ENCODE data around the gene MOCS3. TPM values are rescaled to one million over a fixed set of nuclear protein-coding genes. Genes with fewer than 3 reads are reported as not detected.
A peak's percentile ranks its signal among the peaks of the same experiment; 100 is the strongest.

MOCS3 gene
- total RNA-seq, 5 donors from 2014 or later (not counting 1 experiment from before 2014, with no cell fraction given): 2.6 to 8.3 (median 7.6) TPM

GRCh38 chr20:50915424-50915823 lies 43.2 kb upstream of the MOCS3 start:
- Mint-ChIP-seq H3K9me3 (no peaks in the 10 kb centered on the region), H3K27ac (peak overlapping the region; percentile 23 to 72), H3K36me3 (peaks cover 14% of the 10 kb centered on the region), H3K4me1 (peaks cover 85 to 89% (median 89%) of the 10 kb centered on the region in 3 donors), H3K4me3 (no peak overlapping the region), H3K27me3 (no peaks in the 10 kb centered on the region)
- ChIA-PET CTCF (interaction anchor here (0.6 to 2.8 kb wide), 6 partner anchors 11 to 170 kb away, joined by 3 to 12 read pairs (median 7); partner anchors contain the start of genes ADNP (in 1 of the 2) and BCAS4 (in 1 of the 2)), POLR2A (interaction anchor here in 1 of 2 donors (0.6 to 0.7 kb wide), 2 partner anchors 14 to 121 kb away, joined by 3 to 4 read pairs; partner anchors contain the start of gene BCAS4)
- Histone ChIP-seq H3K9me3 (no peaks in the 10 kb centered on the region), H3K27ac (ENCODE audit: low read length) (no peak overlapping the region), H3K4me3 (ENCODE audit: control insufficient read depth in 1 of 2, extremely low read depth in 1 of 2, low read length in 1 of 2) (no peak overlapping the region), H3K27me3 (replicated peaks in 1 of 2; ENCODE audit: control insufficient read depth in 2 of 2, extremely low read depth in 1 of 2, insufficient read depth in 2 of 2, low read length in 1 of 2) (no peaks in the 10 kb centered on the region), H3K36me3 (ENCODE audit: control insufficient read depth in 2 of 2, extremely low read depth in 1 of 2, insufficient read depth in 1 of 2, low read length in 1 of 2) (peaks cover 2 to 3% of the 10 kb centered on the region in 2 donors), H3K4me1 (ENCODE audit: control insufficient read depth in 1 of 2, extremely low read depth in 1 of 2, insufficient read depth in 2 of 2, low read length in 2 of 2) (peaks cover 25 to 26% of the 10 kb centered on the region in 2 experiments)
- WGBS (ENCODE audit: insufficient coverage): 100% methylated on average over 2 of the region's 3 CpGs
- DNase-seq (no peak), ATAC-seq (replicated peaks in 1 of 4) (no peak)

DNA sequence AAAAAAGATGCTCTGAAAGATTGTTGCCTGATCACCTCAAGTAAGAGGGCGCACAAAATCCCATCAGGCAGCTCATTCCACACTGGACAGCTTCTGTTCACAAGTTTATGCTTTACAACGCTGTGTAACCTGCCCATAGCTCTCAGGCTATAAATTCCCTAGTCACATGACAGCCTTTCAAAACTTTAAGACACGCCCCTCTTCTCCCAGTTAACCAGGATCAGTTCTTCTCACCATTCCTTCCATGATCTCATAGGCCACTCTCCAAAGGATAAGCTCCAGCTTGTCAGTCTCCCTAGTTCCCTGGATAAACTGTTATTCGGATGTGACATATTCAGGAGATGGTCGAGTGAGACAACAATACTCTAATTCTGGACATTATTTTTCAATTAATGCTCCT lies 42.4 kb upstream of the MOCS3 start:
- Mint-ChIP-seq H3K4me3 (peak overlapping the region in 1 of 3 donors; percentile 28), H3K27me3 (no peaks in the 10 kb centered on the region), H3K9me3 (no peaks in the 10 kb centered on the region), H3K36me3 (peaks cover 14% of the 10 kb centered on the region), H3K4me1 (peaks cover 87 to 90% (median 89%) of the 10 kb centered on the region in 3 donors), H3K27ac (peak overlapping the region; percentile 4 to 41)
- DNase-seq (no peak), ATAC-seq (replicated peaks in 1 of 4) (no peak)
- CTCF ChIA-PET: interaction anchor here in 1 of 2 donors (1.2 to 2.8 kb wide), 3 partner anchors 10 to 125 kb away, joined by 5 to 11 read pairs (median 9); no protein-coding TSS in a partner anchor
- Histone ChIP-seq H3K36me3 (ENCODE audit: control insufficient read depth in 2 of 2, extremely low read depth in 1 of 2, insufficient read depth in 1 of 2, low read length in 1 of 2) (peaks cover 2 to 3% of the 10 kb centered on the region in 2 donors), H3K27me3 (replicated peaks in 1 of 2; ENCODE audit: control insufficient read depth in 2 of 2, extremely low read depth in 1 of 2, insufficient read depth in 2 of 2, low read length in 1 of 2) (no peaks in the 10 kb centered on the region), H3K4me1 (ENCODE audit: control insufficient read depth in 1 of 2, extremely low read depth in 1 of 2, insufficient read depth in 2 of 2, low read length in 2 of 2) (peaks cover 23 to 25% of the 10 kb centered on the region in 2 experiments), H3K9me3 (no peaks in the 10 kb centered on the region), H3K27ac (ENCODE audit: low read length) (no peak overlapping the region), H3K4me3 (ENCODE audit: control insufficient read depth in 1 of 2, extremely low read depth in 1 of 2, low read length in 1 of 2) (no peak overlapping the region)
- POLR2A ChIA-PET: interaction anchor here (0.6 to 0.9 kb wide), 2 partner anchors 12 to 16 kb away, joined by 3 to 12 read pairs; no protein-coding TSS in a partner anchor
- 80% methylated on average over 3 of the region's 5 CpGs for WGBS (ENCODE audit: insufficient coverage)

DNA sequence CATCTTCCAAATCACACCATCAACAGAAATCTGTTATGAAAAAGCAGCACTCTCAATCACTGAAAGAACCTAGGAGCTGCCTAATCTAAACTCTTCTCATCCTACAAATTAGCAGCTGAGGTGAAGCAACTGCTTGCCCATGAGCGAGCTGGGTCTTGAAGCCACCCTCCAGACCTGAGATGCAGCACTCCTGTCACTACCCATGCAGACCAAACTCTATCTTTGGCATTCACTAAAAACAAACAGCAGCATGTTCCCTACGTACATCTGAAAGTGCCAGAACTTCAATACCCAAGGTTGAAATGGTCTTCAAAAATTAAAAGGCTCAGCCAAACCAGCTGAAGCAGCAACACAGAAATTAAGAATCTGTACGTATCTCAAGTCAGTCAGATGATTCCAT lies 41.7 kb upstream of the MOCS3 start:
- H3K9me3 Mint-ChIP-seq: no peaks in the 10 kb centered on the region
- H3K4me1 Mint-ChIP-seq: peaks cover 87 to 90% (median 89%) of the 10 kb centered on the region in 3 donors
- Histone ChIP-seq H3K36me3 (ENCODE audit: control insufficient read depth in 2 of 2, extremely low read depth in 1 of 2, insufficient read depth in 1 of 2, low read length in 1 of 2) (peaks cover 2 to 3% of the 10 kb centered on the region in 2 donors), H3K27me3 (replicated peaks in 1 of 2; ENCODE audit: control insufficient read depth in 2 of 2, extremely low read depth in 1 of 2, insufficient read depth in 2 of 2, low read length in 1 of 2) (no peaks in the 10 kb centered on the region), H3K9me3 (no peaks in the 10 kb centered on the region), H3K4me1 (ENCODE audit: control insufficient read depth in 1 of 2, extremely low read depth in 1 of 2, insufficient read depth in 2 of 2, low read length in 2 of 2) (peaks cover 25 to 26% of the 10 kb centered on the region in 2 experiments), H3K4me3 (ENCODE audit: control insufficient read depth in 1 of 2, extremely low read depth in 1 of 2, low read length in 1 of 2) (no peak overlapping the region), H3K27ac (ENCODE audit: low read length) (no peak overlapping the region)
- peak overlapping the region; percentile 51 to 74 for H3K27ac Mint-ChIP-seq
- no peak for DNase-seq
- ChIA-PET POLR2A (interaction anchor here in 1 of 2 donors (0.9 to 1.2 kb wide), 2 partner anchors 11 to 41 kb away, joined by 3 read pairs; no protein-coding TSS in a partner anchor), CTCF (interaction anchor here in 1 of 2 donors (1.2 to 2.8 kb wide), 2 partner anchors 9 to 126 kb away, joined by 5 to 11 read pairs; no protein-coding TSS in a partner anchor)
- no peaks in the 10 kb centered on the region for H3K27me3 Mint-ChIP-seq
- 90% methylated on average over 3 of the region's 3 CpGs for WGBS (ENCODE audit: insufficient coverage)
- peak overlapping the region in 1 of 3 donors; percentile 23 for H3K4me3 Mint-ChIP-seq
- H3K36me3 Mint-ChIP-seq: peaks cover 14% of the 10 kb centered on the region
- no peak for ATAC-seq (replicated peaks in 1 of 4)

GRCh38 chr20:50918403-50918802 lies 40.2 kb upstream of the MOCS3 start:
- peaks cover 11% of the 10 kb centered on the region for H3K36me3 Mint-ChIP-seq
- H3K9me3 ChIP-seq: no peaks in the 10 kb centered on the region
- peaks cover 91 to 94% (median 92%) of the 10 kb centered on the region in 3 donors for H3K4me1 Mint-ChIP-seq
- peaks cover 2 to 3% of the 10 kb centered on the region in 2 donors for H3K36me3 ChIP-seq (ENCODE audit: control insufficient read depth in 2 of 2, extremely low read depth in 1 of 2, insufficient read depth in 1 of 2, low read length in 1 of 2)
- ChIA-PET POLR2A (no interaction called here), CTCF (interaction anchor here in 1 of 2 donors (3.6 kb wide), 1 partner anchor 11 kb away, joined by 32 read pairs; the partner anchor contains the start of gene ADNP)
- H3K27me3 Mint-ChIP-seq: no peaks in the 10 kb centered on the region
- H3K27ac ChIP-seq (ENCODE audit: low read length): no peak overlapping the region
- no peak overlapping the region for H3K4me3 Mint-ChIP-seq
- H3K27ac Mint-ChIP-seq: no peak overlapping the region
- DNase-seq: no peak
- H3K4me3 ChIP-seq (ENCODE audit: control insufficient read depth in 1 of 2, extremely low read depth in 1 of 2, low read length in 1 of 2): no peak overlapping the region
- H3K4me1 ChIP-seq (ENCODE audit: control insufficient read depth in 1 of 2, extremely low read depth in 1 of 2, insufficient read depth in 2 of 2, low read length in 2 of 2): peaks cover 27 to 28% of the 10 kb centered on the region in 2 experiments
- no peak for ATAC-seq (replicated peaks in 1 of 4)
- no CpG with 5 or more reads among the region's 3 CpGs for whole genome bisulfite sequencing (ENCODE audit: insufficient coverage)
- H3K9me3 Mint-ChIP-seq: no peaks in the 10 kb centered on the region
- no peaks in the 10 kb centered on the region for H3K27me3 ChIP-seq (replicated peaks in 1 of 2; ENCODE audit: control insufficient read depth in 2 of 2, extremely low read depth in 1 of 2, insufficient read depth in 2 of 2, low read length in 1 of 2)

DNA sequence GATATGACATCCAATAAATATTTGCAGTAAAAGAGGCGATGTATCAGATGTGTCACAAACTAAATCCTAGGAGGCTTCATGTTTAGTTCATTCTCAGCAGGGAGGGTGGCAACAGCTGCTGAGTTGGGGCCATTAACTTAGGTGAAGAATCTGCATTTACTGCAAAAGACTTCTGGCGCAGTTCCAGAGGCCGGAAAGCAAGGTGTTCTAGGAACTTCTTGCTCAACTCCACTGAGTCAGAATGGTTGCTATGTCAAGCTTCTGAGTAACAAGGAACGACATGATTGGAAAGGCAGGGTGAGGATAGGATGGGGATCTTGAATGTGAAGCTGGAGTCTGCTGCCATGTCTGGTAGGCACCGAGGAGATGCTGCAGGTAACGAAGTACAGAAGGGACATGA lies 39.1 kb upstream of the MOCS3 start:
- H3K36me3 Mint-ChIP-seq: peaks cover 5% of the 10 kb centered on the region
- peak overlapping the region in 1 of 2 donors; percentile 7 for H3K27ac Mint-ChIP-seq
- peaks cover 88 to 94% (median 91%) of the 10 kb centered on the region in 3 donors for H3K4me1 Mint-ChIP-seq

DNA sequence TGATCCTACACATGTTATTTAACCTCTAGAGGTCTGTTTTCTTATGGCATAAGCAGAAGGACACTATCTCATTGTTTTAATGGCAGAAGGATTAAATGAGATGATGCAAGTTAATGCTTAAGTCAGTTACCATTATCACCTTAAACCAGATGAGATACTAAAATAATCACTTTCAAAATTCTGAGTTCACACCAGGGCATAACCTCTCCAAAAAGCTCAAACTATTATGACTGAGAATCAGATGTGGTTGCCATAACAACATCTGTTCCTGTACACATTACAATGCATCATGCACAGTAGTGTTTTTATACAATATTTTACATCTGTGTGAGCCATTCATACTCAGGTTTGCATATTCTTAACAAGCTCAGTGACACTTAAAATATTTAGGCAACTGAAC lies 37.6 kb upstream of the MOCS3 start:
- peak in 1 of 35 experiments; percentile 41 for DNase-seq
- Mint-ChIP-seq H3K9me3 (no peaks in the 10 kb centered on the region), H3K4me1 (peaks cover 90 to 97% (median 93%) of the 10 kb centered on the region in 3 donors), H3K27me3 (no peaks in the 10 kb centered on the region), H3K36me3 (peaks cover 9% of the 10 kb centered on the region), H3K27ac (peak overlapping the region in 1 of 2 donors; percentile 64), H3K4me3 (peak overlapping the region in 1 of 3 donors; percentile 22)
- no peak overlapping the region for H3K27ac ChIP-seq (ENCODE audit: low read length)
- H3K4me3 ChIP-seq (ENCODE audit: control insufficient read depth in 1 of 2, extremely low read depth in 1 of 2, low read length in 1 of 2): no peak overlapping the region
- no peaks in the 10 kb centered on the region for H3K27me3 ChIP-seq (replicated peaks in 1 of 2; ENCODE audit: control insufficient read depth in 2 of 2, extremely low read depth in 1 of 2, insufficient read depth in 2 of 2, low read length in 1 of 2)
- ChIA-PET CTCF (interaction anchor here in 1 of 2 donors (0.6 to 3.6 kb wide), 3 partner anchors 9 to 129 kb away, joined by 7 to 32 read pairs (median 8); partner anchors contain the start of genes ADNP and BCAS4), POLR2A (interaction anchor here (0.6 to 1.3 kb wide), 3 partner anchors 10 to 49 kb away, joined by 3 to 7 read pairs (median 4); partner anchors contain the start of gene ADNP (in 1 of the 2))
- no peaks in the 10 kb centered on the region for H3K9me3 ChIP-seq
- peaks cover 26 to 37% of the 10 kb centered on the region in 2 experiments for H3K4me1 ChIP-seq (ENCODE audit: control insufficient read depth in 1 of 2, extremely low read depth in 1 of 2, insufficient read depth in 2 of 2, low read length in 2 of 2)
- peak in 2 of 4 experiments; percentile 19 to 69 for ATAC-seq (replicated peaks in 1 of 4)
- H3K36me3 ChIP-seq (ENCODE audit: control insufficient read depth in 2 of 2, extremely low read depth in 1 of 2, insufficient read depth in 1 of 2, low read length in 1 of 2): peaks cover 2 to 9% of the 10 kb centered on the region in 2 donors

More for the DNA sequence above, 39.1 kb upstream of the MOCS3 start:
- H3K27ac ChIP-seq (ENCODE audit: low read length): no peak overlapping the region
- peaks cover 2 to 3% of the 10 kb centered on the region in 2 donors for H3K36me3 ChIP-seq (ENCODE audit: control insufficient read depth in 2 of 2, extremely low read depth in 1 of 2, insufficient read depth in 1 of 2, low read length in 1 of 2)
- no peaks in the 10 kb centered on the region for H3K27me3 Mint-ChIP-seq
- H3K27me3 ChIP-seq (replicated peaks in 1 of 2; ENCODE audit: control insufficient read depth in 2 of 2, extremely low read depth in 1 of 2, insufficient read depth in 2 of 2, low read length in 1 of 2): no peaks in the 10 kb centered on the region
- no peak for ATAC-seq (replicated peaks in 1 of 4)
- no peak for DNase-seq
- H3K4me3 Mint-ChIP-seq: peak overlapping the region in 1 of 3 donors; percentile 41
- H3K4me3 ChIP-seq (ENCODE audit: control insufficient read depth in 1 of 2, extremely low read depth in 1 of 2, low read length in 1 of 2): no peak overlapping the region
- ChIA-PET POLR2A (no interaction called here), CTCF (interaction anchor here (0.6 to 3.6 kb wide), 2 partner anchors 10 to 731 kb away, joined by 3 to 32 read pairs; partner anchors contain the start of gene ADNP (in 1 of the 2))
- no peaks in the 10 kb centered on the region for H3K9me3 Mint-ChIP-seq
- no peaks in the 10 kb centered on the region for H3K9me3 ChIP-seq
- peaks cover 27 to 28% of the 10 kb centered on the region in 2 experiments for H3K4me1 ChIP-seq (ENCODE audit: control insufficient read depth in 1 of 2, extremely low read depth in 1 of 2, insufficient read depth in 2 of 2, low read length in 2 of 2)
- WGBS (ENCODE audit: insufficient coverage): 91% methylated on average over 6 of the region's 6 CpGs

Data from T-cell (primary cell).